ENCODE results near the gene TBC1D22A.
A peak's percentile ranks its signal among the peaks of the same experiment; 100 is the strongest.

TBC1D22A gene

DNA sequence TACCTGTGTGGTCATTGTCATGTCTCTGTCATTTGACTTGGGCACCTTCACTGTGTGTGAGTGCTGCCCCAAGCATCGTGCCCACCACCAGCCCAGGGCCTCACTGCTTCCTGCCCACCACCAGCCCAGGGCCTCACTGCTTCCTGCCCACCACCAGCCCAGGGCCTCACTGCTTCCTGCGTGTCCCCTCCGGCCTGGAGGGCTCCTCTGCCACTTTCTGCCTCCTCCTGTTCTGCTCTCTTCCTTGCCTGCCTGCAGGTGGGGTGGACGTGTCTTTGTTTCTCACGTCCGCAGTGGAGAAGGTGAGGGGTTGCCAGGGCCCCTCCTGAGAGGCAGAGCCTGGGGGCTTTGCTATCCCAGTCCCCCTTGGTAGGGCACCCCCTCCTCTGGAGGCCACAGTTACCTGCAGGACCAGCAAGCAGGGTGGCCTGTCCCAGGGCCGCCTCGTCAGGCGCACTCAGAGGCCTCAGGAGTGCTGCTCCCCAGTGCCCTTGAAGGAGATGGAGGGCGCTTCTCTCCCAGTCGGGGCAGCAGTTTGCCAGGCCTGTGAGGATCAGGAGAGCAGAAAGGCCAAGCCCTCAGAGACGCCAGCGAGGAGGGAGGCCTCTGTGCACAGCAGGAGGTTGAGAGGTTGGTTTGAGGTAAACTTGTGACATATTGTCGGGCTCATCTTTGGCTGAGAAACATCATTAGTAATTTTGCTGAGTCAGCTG lies 290.7 kb downstream of the TBC1D22A start:
- peak; percentile 28 for DNase-seq

- no peak for DNase-seq
These were observed 291.3 kb downstream of the TBC1D22A start for GRCh38 chr22:47053726-47054141.

DNA sequence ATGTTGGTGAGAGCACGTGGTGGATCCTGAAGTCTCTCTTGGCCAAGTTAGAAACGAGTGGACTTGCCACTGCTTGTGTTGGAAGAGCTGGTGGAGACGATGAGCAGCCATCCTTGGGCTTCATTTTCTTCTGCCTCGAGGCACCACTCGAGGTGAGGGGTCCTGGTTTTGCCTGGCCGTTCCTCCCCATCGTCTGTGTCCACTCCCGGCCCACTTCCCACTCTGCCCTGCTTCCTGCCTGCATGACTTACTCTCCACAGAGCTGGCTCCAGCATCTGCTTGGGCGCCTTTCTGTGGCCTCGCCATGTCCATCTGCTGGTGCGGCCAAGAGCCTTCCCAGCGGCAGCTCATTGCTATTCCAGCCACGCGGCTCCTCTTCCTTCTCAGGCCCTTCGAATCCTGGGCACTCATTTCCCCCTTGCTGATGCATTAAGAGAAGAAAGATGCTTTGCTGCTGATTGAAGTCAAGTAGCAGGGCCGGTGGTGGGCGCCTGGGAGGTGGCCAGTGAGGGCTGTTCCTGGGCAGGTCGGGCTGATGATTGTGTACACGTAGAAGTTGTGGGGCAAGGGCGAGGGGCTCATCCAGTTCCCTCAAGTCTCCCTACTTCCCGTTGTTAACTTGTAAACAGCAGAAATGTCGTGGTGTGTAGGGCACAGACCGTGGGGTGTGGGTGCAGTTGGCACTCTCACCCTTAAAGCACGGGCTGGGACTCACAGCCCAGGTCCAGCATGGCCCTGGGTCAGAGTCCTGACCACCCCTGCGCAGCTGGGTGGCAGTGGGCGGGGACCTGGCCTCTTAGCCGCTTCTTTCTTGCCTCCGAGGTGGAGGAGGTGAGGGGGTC lies 292.0 kb downstream of the TBC1D22A start:
- no peak for DNase-seq

DNA sequence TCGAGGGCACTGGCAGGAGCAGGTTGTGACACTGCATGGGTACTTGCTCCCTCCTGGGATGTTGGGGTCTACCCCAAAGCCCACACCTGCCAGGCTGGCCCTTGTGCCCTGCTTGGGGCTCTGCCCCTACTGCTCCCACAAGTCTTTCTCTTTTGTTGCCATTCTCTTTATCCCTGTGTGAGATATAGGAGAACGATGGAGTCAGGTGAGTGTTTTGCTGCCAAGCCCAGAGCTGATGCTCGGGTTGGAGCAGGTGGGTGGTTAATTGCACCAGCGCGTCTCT lies 292.6 kb downstream of the TBC1D22A start:
- DNase-seq = no peak

DNA sequence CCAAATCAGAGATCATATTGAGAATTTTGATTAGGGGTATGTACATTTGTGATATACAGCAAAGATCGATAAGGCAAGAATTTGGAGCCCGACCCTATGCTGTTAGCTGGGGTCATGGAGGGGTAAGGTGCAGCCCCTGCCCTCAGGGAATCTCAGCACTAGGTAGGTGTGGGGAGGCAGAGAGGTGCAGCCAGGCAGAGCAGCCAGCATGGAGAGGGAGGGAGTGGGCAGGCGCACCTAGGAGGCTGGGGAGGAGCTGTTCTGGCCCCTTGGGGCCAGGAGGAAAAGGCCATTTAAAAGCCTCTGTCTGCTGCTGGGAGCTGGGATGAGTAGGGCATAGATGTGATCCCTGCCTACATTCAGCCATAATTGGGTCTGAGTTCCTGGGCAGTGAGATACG lies 293.0 kb downstream of the TBC1D22A start:
- DNase-seq = no peak

- DNase-seq = no peak
These were observed 293.5 kb downstream of the TBC1D22A start for GRCh38 chr22:47055921-47056320.

- no peak for DNase-seq
These were observed 293.9 kb downstream of the TBC1D22A start for GRCh38 chr22:47056361-47056760.

DNA sequence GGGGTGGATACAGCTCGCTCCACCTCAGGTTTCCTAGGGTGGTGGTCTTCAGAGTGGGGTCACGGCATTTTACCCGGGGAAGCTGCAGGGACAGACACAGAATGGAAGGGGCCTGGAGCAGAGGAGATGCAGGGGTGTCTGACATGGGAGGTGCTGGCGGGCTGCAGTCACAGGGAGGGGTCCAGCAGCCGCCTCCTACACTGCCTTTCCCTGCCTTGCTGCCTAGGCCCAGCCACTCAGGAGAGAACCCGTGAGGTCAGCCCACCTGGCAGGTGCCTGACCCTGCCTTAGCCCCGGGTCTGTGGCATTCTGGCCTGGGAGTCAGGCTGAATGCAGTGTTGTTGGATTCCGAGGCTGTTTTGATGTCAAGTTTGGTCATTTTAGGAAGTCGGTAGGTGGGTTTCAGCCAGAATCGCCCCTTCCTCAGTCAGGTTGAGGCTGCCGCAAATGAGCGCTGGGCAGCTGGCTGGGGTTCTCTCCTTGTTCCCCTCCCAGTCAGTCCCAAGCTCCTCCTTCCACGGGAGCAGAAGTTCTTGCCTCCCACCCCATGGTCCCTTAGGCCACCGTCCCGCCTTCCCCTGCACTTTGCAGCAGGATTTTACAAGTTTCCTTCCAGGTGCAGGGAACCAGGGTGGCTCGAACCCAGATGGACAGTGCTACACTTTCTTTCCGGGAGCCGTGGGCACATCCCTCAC lies 294.5 kb downstream of the TBC1D22A start:
- DNase-seq = no peak

DNA sequence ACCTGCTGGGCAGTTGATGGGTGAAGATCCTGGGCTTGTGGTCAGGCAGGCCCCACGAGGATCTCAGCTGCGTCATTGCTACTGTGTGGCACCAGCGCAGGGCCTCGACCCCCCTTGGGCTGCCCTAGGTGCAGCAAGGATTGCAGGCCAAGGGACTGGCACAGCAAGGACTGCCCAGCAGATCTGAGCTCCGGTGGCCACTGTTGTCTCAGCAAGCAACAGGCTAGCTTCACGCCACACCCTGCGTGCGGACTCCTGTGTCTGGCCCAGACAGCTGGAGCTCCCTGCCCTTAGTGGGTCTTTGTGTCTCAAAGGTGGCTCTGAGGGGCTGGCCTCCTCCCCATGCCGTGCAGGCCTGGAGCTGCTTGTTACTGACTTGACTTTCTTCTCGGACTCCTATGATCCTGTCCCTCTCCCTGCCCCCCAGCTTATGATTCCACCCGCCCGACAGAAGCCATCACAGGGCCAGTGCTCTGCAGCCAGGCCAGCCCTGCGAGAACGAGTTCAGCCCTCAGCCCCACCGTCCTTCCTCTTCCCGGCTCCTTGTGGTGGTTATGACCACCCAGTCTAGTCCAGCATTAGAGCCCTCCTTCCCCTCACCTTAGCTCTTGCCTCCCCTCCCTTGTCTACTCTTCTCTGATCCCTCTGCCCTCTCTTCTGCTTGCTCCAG lies 295.6 kb downstream of the TBC1D22A start:
- DNase-seq = no peak

DNA sequence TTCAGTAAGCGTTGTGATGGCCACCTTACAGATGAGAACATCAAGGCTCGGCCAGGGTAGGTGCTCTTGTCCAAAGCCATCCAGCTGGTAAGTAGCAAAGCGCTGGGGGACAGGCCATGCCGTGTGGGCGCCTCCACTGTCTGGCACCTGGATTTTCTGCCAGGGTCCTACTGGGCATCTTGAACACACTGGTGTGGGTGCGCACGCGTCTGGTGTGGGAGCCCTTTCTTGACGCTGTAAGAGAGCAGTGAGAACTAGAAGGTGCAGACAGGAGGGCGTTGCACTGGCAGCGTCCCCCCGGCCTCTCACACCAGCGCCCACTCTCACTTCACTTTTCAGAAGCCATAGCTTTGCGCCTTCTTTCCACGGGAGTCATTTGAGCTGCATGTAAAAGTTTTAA lies 296.6 kb downstream of the TBC1D22A start:
- no peak for DNase-seq

GRCh38 chr22:47059701-47060161 lies 297.3 kb downstream of the TBC1D22A start:
- peak; percentile 83 for DNase-seq

- no peak for DNase-seq
These were observed 298.3 kb downstream of the TBC1D22A start for GRCh38 chr22:47060718-47061117.

- no peak for DNase-seq
These were observed 298.8 kb downstream of the TBC1D22A start for GRCh38 chr22:47061226-47061625.

DNA sequence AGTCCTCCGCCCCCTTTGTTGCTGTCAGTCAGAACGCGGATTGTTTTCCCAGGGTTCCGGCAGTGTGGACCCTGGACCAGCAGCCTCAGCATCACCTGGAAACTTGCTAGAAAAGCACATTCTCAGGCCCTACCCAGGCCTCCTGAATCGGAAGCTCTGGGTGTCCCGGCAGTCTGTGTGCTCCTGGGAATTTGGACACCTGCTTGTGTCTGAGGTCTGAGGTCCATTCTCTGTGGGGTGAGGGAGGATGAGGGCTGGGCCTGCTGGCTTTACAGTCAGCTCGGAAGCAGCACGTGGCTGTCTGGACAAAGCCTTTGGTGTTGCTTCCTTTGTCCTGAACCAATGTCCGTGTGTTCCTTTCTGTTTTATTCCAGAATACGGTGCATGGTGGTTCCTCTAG lies 299.7 kb downstream of the TBC1D22A start:
- no peak for DNase-seq

DNA sequence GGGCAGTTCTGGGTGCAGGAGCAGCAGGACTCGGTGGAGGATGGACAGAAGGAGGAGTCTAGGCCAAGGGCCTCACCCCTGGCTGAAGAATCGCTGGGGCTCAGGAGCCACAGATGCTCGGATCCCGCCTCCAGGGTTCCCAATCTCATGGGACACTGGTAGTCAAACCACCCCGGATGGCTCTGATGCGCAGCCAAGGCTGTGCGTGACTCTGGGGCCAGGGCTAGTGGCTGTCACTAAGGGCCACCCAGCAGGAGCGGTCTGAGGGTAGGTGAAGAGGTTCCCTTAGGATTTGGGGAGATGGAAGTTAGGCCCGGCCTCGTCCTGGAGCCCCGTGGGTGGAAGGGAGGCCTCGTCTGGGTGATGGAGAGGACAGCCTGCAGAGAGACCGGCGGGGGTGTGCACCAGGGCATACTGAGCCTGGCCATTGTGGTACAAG lies 300.6 kb downstream of the TBC1D22A start:
- DNase-seq = no peak

DNA sequence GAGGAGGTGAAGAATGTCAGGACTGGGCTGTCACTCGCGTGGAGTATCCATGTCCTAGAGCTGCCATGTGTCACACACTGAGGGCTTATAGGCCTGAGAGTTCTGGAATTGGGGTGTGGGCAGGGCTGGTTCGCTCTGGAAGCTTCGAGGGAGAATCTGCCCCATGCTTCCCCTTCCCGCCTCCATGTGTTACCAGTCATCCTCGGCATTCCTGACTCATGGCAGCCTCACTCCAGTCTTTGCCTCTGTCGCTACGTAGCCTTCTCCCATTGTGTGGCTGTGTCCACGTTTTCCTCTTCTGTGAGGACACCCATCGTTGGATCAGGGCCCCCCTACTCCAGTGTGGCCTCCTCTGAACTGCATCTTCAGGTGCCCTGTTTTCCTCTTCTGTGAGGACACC lies 301.2 kb downstream of the TBC1D22A start:
- no peak for DNase-seq

GRCh38 chr22:47064016-47064415 lies 301.6 kb downstream of the TBC1D22A start:
- no peak for DNase-seq

GRCh38 chr22:47064416-47064815 lies 302.0 kb downstream of the TBC1D22A start:
- no peak for DNase-seq

DNA sequence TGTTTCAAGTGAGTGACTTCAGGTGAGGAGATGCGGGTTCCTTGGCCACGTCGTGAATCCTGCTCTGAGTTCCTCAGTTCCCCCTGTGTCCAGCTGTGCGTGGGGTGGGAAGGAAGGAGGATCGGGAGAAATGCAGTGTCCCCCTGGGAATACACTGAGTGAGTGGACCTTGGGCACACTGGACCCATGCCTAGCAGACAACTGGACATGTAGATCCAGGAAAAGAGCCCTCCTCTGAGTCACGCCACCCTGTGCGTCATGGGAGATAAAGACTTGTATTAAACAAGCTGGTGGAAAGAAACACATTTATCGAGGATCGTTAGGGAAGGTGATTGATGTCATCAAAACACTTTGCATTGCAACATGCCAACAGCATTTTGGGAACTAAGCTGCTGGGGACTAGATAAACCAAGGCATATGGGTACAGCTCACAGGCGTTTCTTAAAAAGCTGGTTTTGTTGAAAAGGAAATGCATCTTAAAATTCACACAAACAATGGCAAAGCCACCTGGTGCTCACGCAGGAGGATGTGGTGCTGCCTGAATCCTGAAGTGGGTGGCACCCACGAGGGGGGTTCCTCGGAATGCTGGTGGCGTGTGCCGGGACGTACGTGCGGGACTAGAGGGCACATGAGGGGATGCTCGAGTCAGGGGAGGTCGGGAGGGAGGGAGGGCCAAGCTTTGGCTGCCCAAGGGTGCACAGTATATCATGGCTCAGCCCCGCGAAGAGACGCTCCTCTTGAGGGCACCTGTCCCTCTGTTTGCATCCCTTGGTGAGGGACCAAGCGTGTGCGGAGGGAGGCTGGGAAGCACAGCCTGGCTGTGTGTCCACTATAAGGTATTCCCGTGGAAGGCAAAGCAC lies 303.5 kb downstream of the TBC1D22A start:
- DNase-seq = no peak

- no peak for DNase-seq
These were observed 304.1 kb downstream of the TBC1D22A start for GRCh38 chr22:47066616-47066905.

DNA sequence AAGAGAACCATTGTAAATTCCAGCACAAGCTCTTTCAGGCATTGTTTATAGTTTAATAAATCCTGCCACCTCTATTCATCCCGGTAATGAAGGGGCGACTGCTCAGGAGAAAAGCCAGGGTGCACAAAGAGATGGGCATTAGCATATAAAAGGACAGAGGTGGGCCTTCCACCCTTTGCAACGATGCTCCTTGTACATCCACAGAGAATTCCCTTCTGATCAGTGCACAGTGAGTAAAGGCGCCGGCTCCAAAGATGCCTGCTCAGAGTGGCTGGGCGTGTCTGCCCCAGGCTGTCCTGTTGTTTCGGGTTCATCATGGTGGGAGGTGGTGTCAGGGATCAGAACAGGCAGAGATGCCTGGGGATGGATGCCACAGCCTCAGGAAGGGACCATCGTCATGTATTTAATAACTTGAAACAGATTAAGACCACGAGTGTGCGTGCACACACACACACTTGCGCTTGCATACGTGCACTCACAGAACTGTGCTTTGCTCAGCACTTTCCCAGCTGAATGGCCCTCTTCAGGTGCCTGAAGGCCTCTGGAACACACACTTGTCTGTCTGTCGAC lies 305.0 kb downstream of the TBC1D22A start:
- no peak for DNase-seq
